ENCODE data around the gene MLX. TPM values are rescaled to one million over a fixed set of nuclear protein-coding genes. Genes with fewer than 3 reads are reported as not detected.
"Not testable (repeated sequence)": the region's sequence is repeated elsewhere in the genome, so short reads cannot be mapped to it uniquely, and the experiment has no call there.

MLX gene
- total RNA-seq, 1 donor from 2014 or later = 79.7 TPM

DNA sequence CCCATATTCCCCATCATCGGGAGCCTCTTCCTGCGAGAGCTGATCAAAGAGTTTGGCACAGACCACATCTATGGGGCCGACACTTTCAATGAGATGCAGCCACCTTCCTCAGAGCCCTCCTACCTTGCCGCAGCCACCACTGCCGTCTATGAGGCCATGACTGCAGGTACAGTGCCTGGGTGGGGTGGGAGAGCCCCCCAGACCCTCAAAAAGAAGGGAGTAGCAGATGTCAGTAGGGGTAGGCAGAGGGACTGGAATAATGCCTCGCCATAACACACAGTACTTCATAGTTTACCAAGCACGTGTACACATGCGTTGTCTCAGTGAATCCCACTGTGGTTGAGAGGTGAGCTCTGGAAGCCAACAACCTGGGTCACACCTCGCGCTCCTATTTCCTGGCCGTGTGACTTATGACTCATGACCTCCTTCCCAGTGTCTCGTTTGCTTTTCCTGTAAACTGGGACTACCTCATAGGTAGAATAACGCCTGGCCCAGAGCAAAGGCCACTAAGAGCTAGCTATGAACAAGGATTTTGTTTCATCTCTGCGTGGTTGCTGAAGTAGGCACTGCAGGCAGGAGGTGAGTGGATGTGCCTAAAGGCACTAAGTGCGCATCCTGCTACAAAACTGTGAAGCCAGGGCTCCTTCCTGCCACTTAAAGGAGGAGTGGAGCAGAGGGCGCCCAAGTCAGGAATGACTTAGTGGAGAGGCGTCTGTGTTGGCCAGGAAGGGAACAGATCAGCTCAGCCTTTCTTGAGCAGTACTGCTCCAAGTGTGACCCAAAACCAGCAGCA lies 25.7 kb upstream of the MLX start:
- Histone ChIP-seq H3K4me1 (peaks cover 12% of the 10 kb centered on the region), H3K27ac (replicated peaks) (no peak overlapping the region), H3K36me3 (peaks cover 59% of the 10 kb centered on the region), H3K27me3 (ENCODE audit: low read depth) (no peaks in the 10 kb centered on the region), H3K4me3 (no peak overlapping the region), H3K9me3 (replicated peaks) (no peaks in the 10 kb centered on the region)
- intact Hi-C loops (cut with micrococcal nuclease) = no loop called here
- TF ChIP-seq CTCF (IDR thresholded peaks at IDR 0.05; ENCODE audit: borderline replicate concordance) = no peak
- DNase-seq = no peak

DNA sequence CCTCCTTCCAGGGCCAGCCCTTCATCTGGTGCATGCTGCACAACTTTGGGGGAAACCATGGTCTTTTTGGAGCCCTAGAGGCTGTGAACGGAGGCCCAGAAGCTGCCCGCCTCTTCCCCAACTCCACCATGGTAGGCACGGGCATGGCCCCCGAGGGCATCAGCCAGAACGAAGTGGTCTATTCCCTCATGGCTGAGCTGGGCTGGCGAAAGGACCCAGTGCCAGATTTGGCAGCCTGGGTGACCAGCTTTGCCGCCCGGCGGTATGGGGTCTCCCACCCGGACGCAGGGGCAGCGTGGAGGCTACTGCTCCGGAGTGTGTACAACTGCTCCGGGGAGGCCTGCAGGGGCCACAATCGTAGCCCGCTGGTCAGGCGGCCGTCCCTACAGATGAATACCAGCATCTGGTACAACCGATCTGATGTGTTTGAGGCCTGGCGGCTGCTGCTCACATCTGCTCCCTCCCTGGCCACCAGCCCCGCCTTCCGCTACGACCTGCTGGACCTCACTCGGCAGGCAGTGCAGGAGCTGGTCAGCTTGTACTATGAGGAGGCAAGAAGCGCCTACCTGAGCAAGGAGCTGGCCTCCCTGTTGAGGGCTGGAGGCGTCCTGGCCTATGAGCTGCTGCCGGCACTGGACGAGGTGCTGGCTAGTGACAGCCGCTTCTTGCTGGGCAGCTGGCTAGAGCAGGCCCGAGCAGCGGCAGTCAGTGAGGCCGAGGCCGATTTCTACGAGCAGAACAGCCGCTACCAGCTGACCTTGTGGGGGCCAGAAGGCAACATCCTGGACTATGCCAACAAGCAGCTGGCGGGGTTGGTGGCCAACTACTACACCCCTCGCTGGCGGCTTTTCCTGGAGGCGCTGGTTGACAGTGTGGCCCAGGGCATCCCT lies 23.5 kb upstream of the MLX start:
- intact Hi-C loops (cut with micrococcal nuclease) = no loop called here
- Histone ChIP-seq H3K36me3 (peaks cover 53% of the 10 kb centered on the region), H3K27me3 (ENCODE audit: low read depth) (no peaks in the 10 kb centered on the region), H3K4me3 (no peak overlapping the region), H3K4me1 (peaks cover 18% of the 10 kb centered on the region), H3K9me3 (replicated peaks) (no peaks in the 10 kb centered on the region), H3K27ac (replicated peaks) (no peak overlapping the region)
- no peak for TF ChIP-seq CTCF (IDR thresholded peaks at IDR 0.05; ENCODE audit: borderline replicate concordance)
- no peak for DNase-seq

DNA sequence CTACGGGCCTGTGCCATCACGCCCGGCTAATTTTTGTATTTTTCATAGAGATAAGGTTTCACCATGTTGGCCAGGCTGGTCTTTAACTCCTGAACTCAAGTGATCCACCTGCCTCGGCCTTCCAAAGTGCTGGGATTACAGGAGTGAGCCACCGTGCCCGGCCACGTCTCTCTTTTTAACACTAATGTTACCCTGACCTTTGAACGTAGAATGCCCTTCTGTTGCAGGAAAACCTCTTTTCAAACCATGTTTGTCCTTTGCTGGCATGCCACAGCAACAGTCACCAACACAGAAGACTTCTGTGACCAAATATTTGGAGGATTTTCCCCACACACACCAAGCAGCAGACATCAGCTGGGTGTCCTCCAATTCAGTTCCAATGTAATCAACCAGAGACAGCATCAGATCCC lies 22.0 kb upstream of the MLX start:
- Histone ChIP-seq H3K36me3 (peaks cover 39% of the 10 kb centered on the region), H3K9me3 (replicated peaks) (no peaks in the 10 kb centered on the region), H3K4me1 (peaks cover 22% of the 10 kb centered on the region), H3K27ac (replicated peaks) (no peak overlapping the region), H3K4me3 (no peak overlapping the region), H3K27me3 (ENCODE audit: low read depth) (no peaks in the 10 kb centered on the region)
- intact Hi-C loops (cut with micrococcal nuclease) = no loop called here
- DNase-seq = no peak
- TF ChIP-seq CTCF (IDR thresholded peaks at IDR 0.05; ENCODE audit: borderline replicate concordance) = no peak

GRCh38 chr17:42545755-42546505 lies 21.0 kb upstream of the MLX start:
- H3K27me3 ChIP-seq (ENCODE audit: low read depth); H3K27ac ChIP-seq (replicated peaks); DNase-seq; H3K4me3 ChIP-seq; intact Hi-C loops (cut with micrococcal nuclease); H3K9me3 ChIP-seq (replicated peaks): not testable (repeated sequence)
- Histone ChIP-seq H3K4me1 (peaks cover 22% of the 10 kb centered on the region), H3K36me3 (peaks cover 34% of the 10 kb centered on the region)

GRCh38 chr17:42547001-42547461 lies 19.9 kb upstream of the MLX start:
- H3K4me1 ChIP-seq = peaks cover 22% of the 10 kb centered on the region
- intact Hi-C loops (cut with micrococcal nuclease) = no loop called here
- DNase-seq = no peak

More at GRCh38 chr17:42547001-42547461, 19.9 kb upstream of the MLX start:
- Histone ChIP-seq H3K36me3 (peaks cover 24% of the 10 kb centered on the region), H3K9me3 (replicated peaks) (no peaks in the 10 kb centered on the region), H3K4me3 (no peak overlapping the region), H3K27ac (replicated peaks) (peak overlapping the region; percentile 65), H3K27me3 (ENCODE audit: low read depth) (no peaks in the 10 kb centered on the region)
- no peak for TF ChIP-seq CTCF (IDR thresholded peaks at IDR 0.05; ENCODE audit: borderline replicate concordance)
